ENCODE results near the gene UCN2.

UCN2 gene

DNA sequence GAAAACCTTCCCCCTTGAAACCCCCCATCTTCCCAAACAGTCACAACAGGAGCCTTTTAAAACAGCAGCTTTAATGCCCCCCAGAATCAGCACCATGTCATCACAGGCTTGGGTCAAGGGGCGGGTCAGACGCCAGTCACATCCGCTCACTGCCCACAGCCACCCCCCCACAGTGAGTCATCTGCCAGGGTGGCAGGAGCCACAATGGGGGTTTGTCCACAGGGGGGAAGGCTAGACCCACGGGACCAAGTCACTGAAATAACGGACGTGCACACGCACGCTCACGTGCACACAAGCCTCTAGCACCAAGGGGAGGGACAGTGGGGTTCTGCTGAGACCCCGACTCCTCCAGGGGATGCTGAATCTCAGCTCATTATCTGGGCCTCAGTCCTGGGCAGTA lies 441 bp upstream of the UCN2 start:
- in situ Hi-C loops (cut with HindIII; ENCODE audit: low sequenced_read_pairs): no loop called here

DNA sequence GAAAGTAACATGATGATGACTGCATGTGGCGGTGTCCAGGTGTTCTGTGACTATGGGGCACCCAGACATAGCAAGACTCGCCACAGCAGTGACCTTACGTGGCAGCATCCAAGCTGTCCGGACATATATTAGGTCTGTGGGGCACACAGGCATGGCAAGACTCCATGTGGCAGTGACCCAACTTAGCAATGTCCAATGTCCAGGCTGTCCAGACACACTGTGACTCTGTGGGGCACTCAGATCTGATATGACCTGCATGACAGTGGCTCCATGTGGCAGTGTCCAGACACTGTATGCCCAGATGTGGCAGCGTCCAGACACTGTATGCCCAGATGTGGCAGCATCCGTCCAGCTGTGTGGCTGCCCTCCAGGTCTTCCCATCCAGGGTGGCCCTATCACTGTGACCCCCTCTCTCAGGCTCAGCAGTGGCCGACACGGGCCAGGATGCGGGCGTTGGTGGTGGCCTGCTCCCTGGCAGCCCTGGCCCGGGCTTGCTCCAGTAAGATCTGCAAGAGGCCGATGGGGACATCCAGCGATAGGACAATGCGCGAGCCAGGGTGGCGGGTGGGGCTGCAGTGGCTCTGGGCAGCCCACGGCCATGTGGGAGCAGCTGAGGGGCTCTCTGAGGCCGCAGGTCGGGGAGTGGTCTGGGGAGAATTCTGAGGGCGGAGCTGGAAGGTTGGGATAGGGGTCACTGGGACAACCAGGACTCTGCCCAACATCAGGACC lies 1.1 kb downstream of the UCN2 start:
- in situ Hi-C loops (cut with HindIII; ENCODE audit: low sequenced_read_pairs): no loop called here

DNA sequence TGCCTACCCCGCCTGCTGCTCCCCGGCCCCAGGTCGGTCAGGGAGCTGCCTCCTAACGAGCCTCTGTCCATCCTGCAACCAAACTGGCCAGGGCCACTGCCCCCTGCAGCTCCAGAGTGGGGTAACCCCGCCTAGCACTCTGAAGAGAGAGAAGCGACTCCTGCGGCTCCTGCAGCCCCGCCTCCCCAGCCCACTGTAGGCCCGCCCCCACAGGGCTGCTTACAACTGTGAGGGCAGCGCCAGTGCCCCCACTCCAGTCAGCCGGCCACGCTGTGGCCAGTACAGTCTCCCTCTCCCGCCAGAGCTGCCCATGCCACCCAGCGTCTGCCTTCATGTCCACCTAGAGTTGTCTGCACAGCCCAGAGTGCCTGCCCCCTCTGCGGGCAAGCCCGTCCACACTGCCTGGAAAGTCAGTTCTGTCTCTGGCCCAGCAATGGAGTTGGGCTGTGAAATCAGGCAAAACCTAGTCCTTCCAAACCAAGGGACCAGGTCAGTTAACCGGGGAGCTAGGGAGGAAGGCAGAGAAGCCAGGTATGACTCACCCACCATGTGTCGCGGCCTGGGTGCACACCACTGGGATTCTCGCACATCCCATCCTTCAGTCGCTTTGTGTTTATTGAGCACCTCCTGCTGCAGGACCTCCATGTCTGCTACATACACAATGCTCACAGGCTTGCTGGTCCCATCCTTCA lies 2.4 kb downstream of the UCN2 start:
- in situ Hi-C loops (cut with HindIII; ENCODE audit: low sequenced_read_pairs): no loop called here

GRCh38 chr3:48560648-48561018 lies 2.9 kb downstream of the UCN2 start:
- in situ Hi-C loops (cut with HindIII; ENCODE audit: low sequenced_read_pairs): no loop called here

DNA sequence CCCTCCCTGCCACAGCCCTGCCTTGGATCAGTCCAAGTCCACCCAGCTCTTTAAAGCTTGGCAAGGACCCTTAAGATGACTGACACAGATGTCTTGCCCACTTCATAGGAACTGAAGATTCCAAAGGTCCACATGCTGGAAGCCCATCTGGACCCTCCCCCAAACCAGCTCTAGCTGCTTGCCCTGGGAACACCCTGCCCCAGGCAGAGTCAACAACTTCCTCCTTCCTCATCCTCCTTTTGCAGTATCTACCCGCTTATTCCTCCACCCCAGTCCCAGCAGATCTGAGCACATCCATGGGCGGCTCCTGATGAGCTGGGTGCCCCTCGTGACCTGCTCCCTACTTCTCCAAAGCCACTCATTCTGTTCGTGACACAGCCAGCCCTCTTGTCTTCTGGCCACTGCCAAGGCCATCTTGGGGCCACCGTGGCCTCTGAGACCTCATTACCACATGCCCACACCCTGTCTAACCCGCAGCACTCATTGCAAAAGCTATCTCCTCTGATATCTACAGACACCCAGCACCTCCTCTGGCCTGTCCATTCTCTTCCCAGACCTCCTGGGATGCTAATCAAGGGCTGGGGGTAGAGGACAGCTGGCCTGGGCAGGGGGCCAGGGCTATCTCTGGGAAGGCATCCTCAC lies 5.0 kb downstream of the UCN2 start:
- in situ Hi-C loops (cut with HindIII; ENCODE audit: low sequenced_read_pairs): loop anchor here (10.0 kb wide), 2 partner anchors 76 to 284 kb away; partner anchors contain the start of gene SLC26A6

GRCh38 chr3:48556796-48557626 lies 6.6 kb downstream of the UCN2 start, which contains the start of gene PFKFB4:
TSS of gene PFKFB4 (minus strand) at chr3:48556803. CDS start at chr3:48556777, 26 bp downstream.
- in situ Hi-C loops (cut with HindIII; ENCODE audit: low sequenced_read_pairs): loop anchor here (10.0 kb wide), 2 partner anchors 78 to 282 kb away; partner anchors contain the start of gene SLC26A6

- in situ Hi-C loops (cut with HindIII; ENCODE audit: low sequenced_read_pairs): loop anchor here (10.0 kb wide), 2 partner anchors 79 to 281 kb away; partner anchors contain the start of gene SLC26A6
Observed at GRCh38 chr3:48555949-48556795, 7.4 kb downstream of the UCN2 start.

- in situ Hi-C loops (cut with HindIII; ENCODE audit: low sequenced_read_pairs): loop anchor here (10.0 kb wide), 2 partner anchors 79 to 281 kb away; partner anchors contain the start of gene SLC26A6
Observed at GRCh38 chr3:48555231-48555948, 8.2 kb downstream of the UCN2 start.

GRCh38 chr3:48553886-48554845 lies 9.4 kb downstream of the UCN2 start:
- in situ Hi-C loops (cut with HindIII; ENCODE audit: low sequenced_read_pairs): loop anchor here (5.0 to 10.0 kb wide), 3 partner anchors 81 to 279 kb away; partner anchors contain the start of gene SLC26A6

DNA sequence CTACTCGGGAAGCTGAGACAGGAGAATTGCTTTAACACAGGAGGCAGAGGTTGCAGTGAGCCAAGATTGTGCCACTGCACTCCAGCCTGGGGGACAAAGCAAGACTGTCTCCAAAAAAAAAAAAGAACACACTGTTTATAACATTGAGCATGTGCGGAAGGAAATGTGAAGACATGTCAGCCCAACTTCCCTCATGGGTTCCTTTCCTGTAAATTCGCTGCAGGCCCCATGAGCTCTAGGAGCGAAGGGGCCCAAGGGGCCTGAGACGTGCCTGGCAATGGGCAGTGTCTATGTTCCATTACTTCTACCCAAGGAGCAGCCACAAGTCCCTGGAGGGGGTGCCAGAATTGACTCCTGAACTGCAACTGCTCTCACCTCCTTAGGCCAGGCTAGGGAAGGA lies 10.2 kb downstream of the UCN2 start:
- in situ Hi-C loops (cut with HindIII; ENCODE audit: low sequenced_read_pairs): loop anchor here (5.0 to 10.0 kb wide), 3 partner anchors 81 to 279 kb away; partner anchors contain the start of gene SLC26A6

GRCh38 chr3:48552111-48552951 lies 11.2 kb downstream of the UCN2 start:
- in situ Hi-C loops (cut with HindIII; ENCODE audit: low sequenced_read_pairs): loop anchor here (5.0 to 10.0 kb wide), 3 partner anchors 80 to 278 kb away; partner anchors contain the start of gene SLC26A6

- in situ Hi-C loops (cut with HindIII; ENCODE audit: low sequenced_read_pairs): loop anchor here (5.0 to 10.0 kb wide), 3 partner anchors 79 to 277 kb away; partner anchors contain the start of gene SLC26A6
Observed at GRCh38 chr3:48551651-48552050, 11.9 kb downstream of the UCN2 start.

- in situ Hi-C loops (cut with HindIII; ENCODE audit: low sequenced_read_pairs): no loop called here
Observed at GRCh38 chr3:48548729-48549705, 14.6 kb downstream of the UCN2 start.

DNA sequence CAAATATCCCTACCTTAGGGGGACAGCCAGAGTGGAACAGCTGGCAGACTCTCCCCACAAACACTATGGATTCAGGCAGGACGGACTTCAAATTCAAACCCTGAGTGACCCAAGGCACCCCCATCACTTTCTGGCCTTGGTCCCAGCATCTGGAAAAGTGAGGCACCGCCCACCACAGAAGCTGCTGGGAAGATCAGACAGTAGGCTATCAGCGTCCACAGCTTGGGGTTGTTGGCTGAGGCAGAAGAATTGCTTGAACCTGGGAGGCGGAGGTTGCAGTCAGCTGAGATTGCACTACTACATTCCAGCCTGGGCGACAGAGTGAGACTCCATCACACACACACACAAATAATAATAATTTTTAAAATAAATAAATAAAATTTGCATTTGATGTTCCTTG lies 15.5 kb downstream of the UCN2 start:
- in situ Hi-C loops (cut with HindIII; ENCODE audit: low sequenced_read_pairs): no loop called here

DNA sequence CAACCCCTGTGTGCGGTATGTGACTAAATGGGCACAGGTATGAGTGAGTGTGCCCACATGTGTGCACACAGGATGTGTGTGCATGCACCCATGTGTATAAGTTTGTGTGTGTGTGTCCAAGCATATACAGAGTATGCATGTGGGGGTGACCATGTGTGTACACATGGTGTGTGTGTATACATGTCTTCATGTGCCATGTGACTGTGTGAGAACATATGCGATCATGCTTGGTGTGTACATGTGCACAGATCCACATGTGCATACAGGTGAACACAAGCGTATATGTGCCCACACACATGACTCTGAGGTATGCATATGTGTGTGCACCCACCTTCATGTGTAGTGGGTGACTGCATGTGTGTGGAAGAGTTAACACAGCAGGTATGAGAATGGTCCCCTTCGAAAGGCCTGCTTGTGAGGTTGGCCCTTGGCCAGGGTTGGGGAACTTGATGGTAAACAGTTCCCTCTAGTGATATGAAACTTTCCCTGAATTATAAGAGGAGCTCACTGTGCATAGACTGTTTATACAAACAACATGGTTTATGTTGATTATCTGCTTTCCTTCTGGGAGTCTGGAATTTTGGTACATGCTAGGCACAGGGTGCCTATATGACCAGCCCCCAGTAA lies 17.3 kb downstream of the UCN2 start:
- in situ Hi-C loops (cut with HindIII; ENCODE audit: low sequenced_read_pairs): no loop called here
